A172 (cell line): ENCODE measurements around the gene IGFBPL1. TPM values are rescaled to one million over a fixed set of nuclear protein-coding genes. Genes with fewer than 3 reads are reported as not detected.
"Not testable (repeated sequence)": the region's sequence is repeated elsewhere in the genome, so short reads cannot be mapped to it uniquely, and the experiment has no call there.

Source experiments
- DNase-seq: peaks from one replicate; pipeline ENCODE4 v3.0.0-alpha.2; 2015; ENCODE audit warnings: low spot score
- total RNA-seq: library from RNA; depleted of rRNA; stranded (reverse); fragments of >200 nt; shearing (Covaris generic); gene quantifications from 2 replicates; pipeline ENCODE4 v1.2.3, GENCODE V29; 2014

IGFBPL1 gene
- total RNA-seq, 1 experiment from 2014 or later = not detected

GRCh38 chr9:38399191-38399590, 25.1 kb downstream of the IGFBPL1 start:
- DNase-seq = not testable (repeated sequence)

- no peak for DNase-seq
Observed at GRCh38 chr9:38396371-38396671, 27.9 kb downstream of the IGFBPL1 start.

GRCh38 chr9:38395653-38396370, 28.4 kb downstream of the IGFBPL1 start:
- no peak for DNase-seq

DNA sequence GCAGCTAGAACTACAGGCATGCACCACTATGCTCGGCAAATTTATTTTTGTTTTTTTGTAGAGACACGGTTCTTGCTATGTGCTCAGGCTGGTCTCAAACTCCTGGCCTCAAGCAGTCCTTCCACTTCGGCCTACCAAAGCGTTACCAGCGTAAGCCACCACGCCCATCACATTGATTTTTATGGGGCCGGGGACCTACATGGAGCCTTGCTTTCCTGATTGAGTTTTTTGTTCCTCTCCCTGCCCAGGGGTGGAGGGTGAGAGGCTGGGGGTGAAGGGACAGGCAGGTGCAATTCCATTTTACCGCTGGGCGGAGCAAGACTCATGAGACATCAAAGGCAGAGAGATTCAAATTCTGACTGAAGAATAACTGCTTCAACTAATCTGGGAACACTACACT, 29.8 kb downstream of the IGFBPL1 start:
- DNase-seq = no peak

DNA sequence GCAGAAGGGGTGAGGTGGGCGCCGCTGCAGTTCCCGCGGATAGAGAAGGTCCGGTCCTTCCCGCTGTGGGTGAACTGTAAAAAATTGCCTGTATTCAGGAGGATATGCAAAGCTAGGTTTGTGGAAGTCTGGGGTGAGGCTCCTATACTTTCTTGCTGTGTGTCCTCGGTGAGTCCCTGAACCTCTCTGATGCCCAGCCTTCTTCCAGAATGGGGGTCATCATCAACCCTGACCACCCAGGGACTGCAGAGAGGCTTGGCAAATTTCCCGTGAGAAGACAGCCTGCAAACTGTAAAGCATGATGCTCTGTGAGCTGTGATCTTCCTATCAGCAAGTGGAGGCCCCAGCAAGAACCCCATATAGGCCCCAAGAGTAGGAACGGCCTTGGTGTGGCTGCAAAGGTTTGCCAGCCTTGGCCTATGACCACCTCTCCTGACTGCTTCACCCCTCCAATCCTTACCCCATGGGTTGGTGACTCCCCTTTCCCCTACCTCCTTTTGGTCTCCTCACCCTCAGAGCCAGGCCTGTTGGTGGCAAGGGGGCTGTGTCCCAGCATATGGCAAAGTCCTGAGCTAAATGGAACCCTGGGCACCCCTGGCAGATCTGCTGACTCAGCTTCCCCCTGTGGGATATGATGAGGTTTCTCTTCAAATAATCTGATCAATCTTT, 31.0 kb downstream of the IGFBPL1 start:
- DNase-seq = no peak

- peak; percentile 68 for DNase-seq
Observed at GRCh38 chr9:38392235-38393127, 31.8 kb downstream of the IGFBPL1 start, which contains the start of gene ALDH1B1. ALDH1B1 (plus strand) TSS chr9:38392702; CDS start chr9:38395749, 3,047 bp downstream.

DNA sequence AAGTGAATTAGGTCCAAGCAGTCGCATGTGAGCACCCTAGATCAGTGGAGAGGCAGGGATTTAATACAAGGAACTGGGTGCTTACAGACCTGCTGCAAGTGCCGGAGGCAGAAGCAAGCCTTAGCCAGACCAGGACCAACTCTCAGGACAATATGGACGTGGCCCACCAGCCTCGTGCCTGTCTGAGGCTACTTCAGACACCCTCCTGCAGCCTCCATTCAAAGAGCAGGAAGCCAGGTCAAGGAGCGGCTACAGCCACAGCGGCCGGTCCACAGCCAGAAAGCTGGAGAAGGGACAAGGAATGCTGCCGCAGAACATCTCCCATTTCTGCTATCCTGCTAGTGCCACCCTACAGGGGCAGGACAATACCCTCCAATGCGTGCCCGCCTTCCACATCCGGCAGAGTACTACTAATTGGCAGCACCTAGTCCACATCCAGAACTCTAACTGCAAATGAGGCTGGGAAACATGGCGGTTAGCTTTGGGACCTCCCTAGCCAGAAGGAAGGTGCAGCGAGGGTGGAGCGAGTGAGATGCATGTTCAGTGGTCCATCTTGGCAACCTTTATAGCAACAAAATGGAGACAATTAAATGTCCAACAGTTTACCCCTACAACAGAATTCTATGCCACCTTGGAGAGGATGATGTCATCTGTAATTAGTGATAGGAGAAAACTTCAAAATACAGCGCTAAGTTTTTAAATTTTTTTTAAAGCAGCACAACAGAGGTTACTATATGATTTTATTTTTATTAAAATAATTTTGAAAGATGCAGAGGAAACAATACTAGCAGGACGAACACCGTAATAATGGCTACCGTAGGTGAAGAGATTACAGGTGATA, 32.8 kb downstream of the IGFBPL1 start:
- DNase-seq = no peak

GRCh38 chr9:38390851-38391250, 33.4 kb downstream of the IGFBPL1 start:
- no peak for DNase-seq

- DNase-seq = no peak
Observed at GRCh38 chr9:38390442-38390841, 33.8 kb downstream of the IGFBPL1 start.

GRCh38 chr9:38389313-38389712, 34.9 kb downstream of the IGFBPL1 start:
- DNase-seq = no peak

GRCh38 chr9:38388283-38389223, 35.7 kb downstream of the IGFBPL1 start:
- DNase-seq = no peak

GRCh38 chr9:38387751-38388150, 36.5 kb downstream of the IGFBPL1 start:
- DNase-seq = no peak

GRCh38 chr9:38387066-38387465, 37.2 kb downstream of the IGFBPL1 start:
- no peak for DNase-seq

DNA sequence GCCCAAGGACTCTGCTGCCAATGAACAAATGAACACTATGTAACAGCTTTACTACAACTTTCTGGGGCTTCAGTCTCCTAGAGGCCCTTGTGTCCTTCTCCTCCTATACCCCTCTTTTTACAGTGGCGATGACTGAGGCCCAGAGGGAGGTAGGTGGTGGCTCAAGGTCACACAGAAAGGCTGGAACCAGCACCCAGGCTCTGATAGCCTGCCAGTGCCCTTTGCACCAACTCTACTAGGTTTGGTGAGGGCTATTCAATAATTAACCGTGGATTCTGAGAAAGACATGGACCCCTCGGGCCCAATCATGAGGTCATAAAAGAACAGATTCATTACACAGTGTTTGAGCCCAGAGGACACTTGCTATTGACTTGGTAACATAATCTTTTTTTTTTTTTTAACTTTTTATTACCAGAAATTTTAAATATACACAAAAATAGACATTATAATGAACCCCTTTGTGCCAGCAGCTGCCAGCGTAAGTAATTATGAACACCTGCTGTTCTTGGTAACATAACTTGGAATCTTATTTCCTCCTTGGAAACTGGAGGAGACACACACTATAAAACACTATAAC, 37.8 kb downstream of the IGFBPL1 start:
- DNase-seq = no peak

DNA sequence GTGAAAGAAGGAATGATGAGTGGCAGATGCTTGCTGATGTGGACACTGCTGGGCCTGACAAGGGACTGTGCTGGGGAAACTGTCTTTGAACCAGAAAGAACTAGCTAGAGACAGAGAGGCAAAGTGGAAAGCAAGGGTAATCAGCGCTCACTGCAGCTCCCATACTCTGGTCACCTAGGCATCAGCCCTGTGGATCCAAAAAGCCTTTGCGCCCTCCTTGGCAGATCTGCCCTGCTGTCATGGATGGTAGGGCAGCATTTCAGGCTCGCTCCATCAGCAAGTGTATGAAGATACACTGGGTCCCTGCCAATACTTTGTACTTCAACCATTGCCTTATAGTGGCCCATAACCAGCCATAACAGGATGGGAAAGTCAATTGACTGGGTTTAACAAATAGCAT, 38.4 kb downstream of the IGFBPL1 start:
- DNase-seq = no peak

DNA sequence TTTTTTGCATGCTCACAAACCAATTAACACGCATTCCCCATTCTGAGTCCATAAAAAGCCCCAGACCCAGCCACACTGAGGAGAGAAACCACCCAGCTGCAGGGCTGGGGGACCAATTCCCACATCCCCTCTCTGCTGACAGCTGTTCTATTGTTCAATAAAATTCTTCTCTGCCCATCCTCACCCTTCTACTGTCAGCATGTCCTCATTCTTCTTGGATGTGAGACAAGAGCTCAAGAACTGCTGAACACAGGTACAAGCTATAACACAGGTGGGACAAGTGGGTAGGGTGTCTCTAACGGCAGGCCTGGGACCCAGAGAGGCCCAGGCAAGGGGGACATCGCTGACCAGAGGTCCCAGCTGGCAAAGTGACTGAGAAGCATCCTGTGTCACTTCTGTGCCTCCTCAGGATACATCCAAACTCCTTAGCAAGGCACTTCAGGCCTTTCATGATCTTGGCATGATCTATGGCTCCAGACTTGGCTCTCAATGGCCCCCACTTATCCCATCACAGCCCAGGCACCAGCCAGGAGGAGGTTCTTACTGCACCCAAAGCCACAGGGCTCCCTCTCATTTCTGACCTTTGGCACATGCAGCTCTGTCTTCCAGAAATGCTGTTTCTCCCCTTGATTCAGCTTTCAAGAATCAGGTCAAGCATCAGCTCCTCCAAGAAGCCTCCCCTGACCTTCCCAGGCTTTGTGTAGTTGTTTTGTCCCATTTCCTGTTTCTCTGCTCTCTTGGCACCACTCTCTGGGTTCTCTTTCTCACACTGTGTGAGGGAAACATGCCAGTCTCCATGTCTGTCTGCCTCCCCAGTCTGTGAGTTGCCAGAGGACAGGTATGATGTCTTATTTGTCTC, 39.0 kb downstream of the IGFBPL1 start:
- no peak for DNase-seq

- DNase-seq = no peak
Observed at GRCh38 chr9:38382141-38382540, 42.1 kb downstream of the IGFBPL1 start.

GRCh38 chr9:38380872-38381534, 43.3 kb downstream of the IGFBPL1 start:
- peak; percentile 55 for DNase-seq
